Rectal smooth muscle tissue (tissue), 1 donor: ENCODE measurements around the gene HNRNPUL2.
A peak's percentile ranks its signal among the peaks of the same experiment; 100 is the strongest.
"Not testable (repeated sequence)": the region's sequence is repeated elsewhere in the genome, so short reads cannot be mapped to it uniquely, and the experiment has no call there.

ENCODE experiments used
- H3K27ac ChIP-seq: one replicate; pipeline ENCODE4 v1.7.0; 2013; ENCODE audit warnings: low read depth, low read length, inconsistent platforms
- H3K27me3 ChIP-seq: one replicate; pipeline ENCODE4 v1.7.0; 2013; ENCODE audit warnings: low read length; ENCODE audit not compliant: control insufficient read depth, insufficient read depth
- H3K36me3 ChIP-seq: one replicate; pipeline ENCODE4 v1.7.0; 2013; ENCODE audit warnings: low read length; ENCODE audit not compliant: control insufficient read depth, insufficient read depth
- H3K4me1 ChIP-seq: one replicate; pipeline ENCODE4 v1.7.0; 2013; ENCODE audit warnings: low read length; ENCODE audit not compliant: control insufficient read depth, insufficient read depth
- H3K4me3 ChIP-seq: one replicate; pipeline ENCODE4 v1.7.0; 2013; ENCODE audit warnings: low read length
- H3K9ac ChIP-seq: one replicate; pipeline ENCODE4 v1.7.0; 2013; ENCODE audit warnings: low read length

HNRNPUL2 gene

GRCh38 chr11:62727165-62727871, at the start of gene HNRNPUL2:
TSS of gene HNRNPUL2 (minus strand) at chr11:62727457. CDS start at chr11:62727156, 301 bp downstream.
- H3K27me3 ChIP-seq, result no peaks in the 10 kb centered on the region
- peaks cover 16% of the 10 kb centered on the region for H3K36me3 ChIP-seq
- peaks cover 31% of the 10 kb centered on the region for H3K4me1 ChIP-seq
- peak within 1 kb of the TSS; percentile 95 for H3K9ac ChIP-seq
- peak within 1 kb of the TSS; percentile 93 for H3K27ac ChIP-seq
- H3K4me3 ChIP-seq, result peak within 1 kb of the TSS; percentile 94

- no peak overlapping the region for H3K27ac ChIP-seq
- H3K4me1 ChIP-seq, result peaks cover 8% of the 10 kb centered on the region
- no peak overlapping the region for H3K9ac ChIP-seq
- H3K36me3 ChIP-seq, result peaks cover 11% of the 10 kb centered on the region
- H3K4me3 ChIP-seq, result no peak overlapping the region
- no peaks in the 10 kb centered on the region for H3K27me3 ChIP-seq
These were observed 48.4 kb upstream of the HNRNPUL2 start for GRCh38 chr11:62775646-62776045.

- Histone ChIP-seq H3K27ac (no peak overlapping the region), H3K9ac (no peak overlapping the region), H3K36me3 (peaks cover 11% of the 10 kb centered on the region), H3K4me3 (no peak overlapping the region), H3K27me3 (no peaks in the 10 kb centered on the region), H3K4me1 (peaks cover 18% of the 10 kb centered on the region)
These were observed 47.1 kb upstream of the HNRNPUL2 start for GRCh38 chr11:62774407-62774806.

- H3K36me3 ChIP-seq, result peaks cover 14% of the 10 kb centered on the region
- H3K27ac ChIP-seq, result peak within 1 kb of the TSS; percentile 96
- H3K9ac ChIP-seq, result peak within 1 kb of the TSS; percentile 76
- peak within 1 kb of the TSS; percentile 87 for H3K4me3 ChIP-seq
- H3K4me1 ChIP-seq, result peaks cover 18% of the 10 kb centered on the region
- no peaks in the 10 kb centered on the region for H3K27me3 ChIP-seq
These were observed 44.1 kb upstream of the HNRNPUL2 start, which contains the start of gene TAF6L for GRCh38 chr11:62771144-62772021. TSS of gene TAF6L (plus strand) at chr11:62771396. CDS start at chr11:62775784, 4,388 bp downstream.

GRCh38 chr11:62770778-62771143, 43.5 kb upstream of the HNRNPUL2 start:
- Histone ChIP-seq H3K4me3 (peak overlapping the region; percentile 87), H3K27ac (peak overlapping the region; percentile 96), H3K27me3 (no peaks in the 10 kb centered on the region), H3K4me1 (peaks cover 18% of the 10 kb centered on the region), H3K9ac (peak overlapping the region; percentile 42), H3K36me3 (peaks cover 12% of the 10 kb centered on the region)

GRCh38 chr11:62760867-62761227, 33.6 kb upstream of the HNRNPUL2 start:
- H3K4me1 ChIP-seq, H3K4me3 ChIP-seq, H3K27ac ChIP-seq, H3K9ac ChIP-seq, H3K36me3 ChIP-seq, H3K27me3 ChIP-seq: not testable (repeated sequence)

- no peaks in the 10 kb centered on the region for H3K27me3 ChIP-seq
- H3K4me1 ChIP-seq, result peaks cover 12% of the 10 kb centered on the region
- H3K27ac ChIP-seq, result no peak overlapping the region
- peaks cover 3% of the 10 kb centered on the region for H3K36me3 ChIP-seq
- H3K4me3 ChIP-seq, result no peak overlapping the region
- no peak overlapping the region for H3K9ac ChIP-seq
These were observed 30.9 kb upstream of the HNRNPUL2 start for GRCh38 chr11:62757846-62758788.

GRCh38 chr11:62755086-62755615, 27.9 kb upstream of the HNRNPUL2 start:
- Histone ChIP-seq H3K27me3 (no peaks in the 10 kb centered on the region), H3K4me3 (no peak overlapping the region), H3K9ac (no peak overlapping the region), H3K27ac (no peak overlapping the region), H3K36me3 (peaks cover 3% of the 10 kb centered on the region), H3K4me1 (peaks cover 8% of the 10 kb centered on the region)

GRCh38 chr11:62753736-62754603, 26.7 kb upstream of the HNRNPUL2 start, which contains the start of gene ZBTB3:
TSS of gene ZBTB3 (minus strand) at chr11:62754160. CDS start at chr11:62753664, 496 bp downstream.
- peak within 1 kb of the TSS; percentile 95 for H3K4me3 ChIP-seq
- H3K36me3 ChIP-seq, result peaks cover 3% of the 10 kb centered on the region
- H3K27me3 ChIP-seq, result no peaks in the 10 kb centered on the region
- H3K4me1 ChIP-seq, result peaks cover 8% of the 10 kb centered on the region
- H3K9ac ChIP-seq, result peak within 1 kb of the TSS; percentile 88
- peak within 1 kb of the TSS; percentile 95 for H3K27ac ChIP-seq

GRCh38 chr11:62752994-62753735, 25.9 kb upstream of the HNRNPUL2 start:
- Histone ChIP-seq H3K27ac (peak overlapping the region; percentile 95), H3K4me3 (peak overlapping the region; percentile 95), H3K27me3 (no peaks in the 10 kb centered on the region), H3K9ac (peak overlapping the region; percentile 73), H3K4me1 (peaks cover 8% of the 10 kb centered on the region), H3K36me3 (peaks cover 3% of the 10 kb centered on the region)
